Effector memory CD4-positive, alpha-beta T cell (primary cell): ENCODE data around the gene MAGI1.
"Not testable (repeated sequence)": the region's sequence is repeated elsewhere in the genome, so short reads cannot be mapped to it uniquely, and the experiment has no call there.

Experiments used
- DNase-seq, 3 donors: peaks; one replicate each; pipeline ENCODE4 v3.0.0-alpha.2; 2020
- H3K27ac ChIP-seq: 2 replicates; pipeline ENCODE4 v1.7.0; 2013; ENCODE audit warnings: mild to moderate bottlenecking, low read length, moderate library complexity; ENCODE audit not compliant: insufficient read depth, poor library complexity, severe bottlenecking
- H3K27me3 ChIP-seq: replicated peaks from 2 replicates; pipeline ENCODE4 v1.7.0; 2013; ENCODE audit warnings: mild to moderate bottlenecking, low read length; ENCODE audit not compliant: insufficient read depth, control insufficient read depth, poor library complexity, severe bottlenecking
- H3K36me3 ChIP-seq: 2 replicates; pipeline ENCODE4 v1.7.0; 2013; ENCODE audit warnings: mild to moderate bottlenecking, low read length, moderate library complexity; ENCODE audit not compliant: control insufficient read depth, insufficient read depth
- H3K4me1 ChIP-seq: 2 replicates; pipeline ENCODE4 v1.7.0; 2013; ENCODE audit warnings: low read length, mild to moderate bottlenecking; ENCODE audit not compliant: control insufficient read depth, insufficient read depth, poor library complexity, severe bottlenecking
- H3K4me3 ChIP-seq: 2 replicates; pipeline ENCODE4 v1.7.0; 2013; ENCODE audit warnings: low read length, low read depth, mild to moderate bottlenecking; ENCODE audit not compliant: insufficient read depth, poor library complexity, severe bottlenecking
- H3K9me3 ChIP-seq: 2 replicates; pipeline ENCODE4 v1.7.0; 2013; ENCODE audit warnings: mild to moderate bottlenecking, low read length, moderate library complexity; ENCODE audit not compliant: control insufficient read depth

The MAGI1 gene

GRCh38 chr3:66029443-66029842, 9.3 kb downstream of the MAGI1 start:
- H3K9me3 ChIP-seq: no peaks in the 10 kb centered on the region
- H3K4me1 ChIP-seq: no peaks in the 10 kb centered on the region
- no peak overlapping the region for H3K4me3 ChIP-seq
- no peak for DNase-seq
- H3K27me3 ChIP-seq: no peaks in the 10 kb centered on the region
- H3K27ac ChIP-seq: no peak overlapping the region
- H3K36me3 ChIP-seq: no peaks in the 10 kb centered on the region

GRCh38 chr3:66029014-66029413, 9.7 kb downstream of the MAGI1 start:
- H3K36me3 ChIP-seq: no peaks in the 10 kb centered on the region
- no peak overlapping the region for H3K27ac ChIP-seq
- H3K4me1 ChIP-seq: no peaks in the 10 kb centered on the region
- DNase-seq: no peak
- H3K27me3 ChIP-seq: no peaks in the 10 kb centered on the region
- no peaks in the 10 kb centered on the region for H3K9me3 ChIP-seq
- no peak overlapping the region for H3K4me3 ChIP-seq

- no peaks in the 10 kb centered on the region for H3K4me1 ChIP-seq
- no peak for DNase-seq
- no peak overlapping the region for H3K27ac ChIP-seq
- H3K9me3 ChIP-seq: no peaks in the 10 kb centered on the region
- no peak overlapping the region for H3K4me3 ChIP-seq
- no peaks in the 10 kb centered on the region for H3K36me3 ChIP-seq
- no peaks in the 10 kb centered on the region for H3K27me3 ChIP-seq
Measured at GRCh38 chr3:66028457-66028856, 10.3 kb downstream of the MAGI1 start.

- not testable (repeated sequence) for H3K9me3 ChIP-seq, DNase-seq, H3K27ac ChIP-seq, H3K36me3 ChIP-seq, H3K4me1 ChIP-seq, H3K4me3 ChIP-seq, H3K27me3 ChIP-seq
Measured at GRCh38 chr3:66027099-66027498, 11.6 kb downstream of the MAGI1 start.

- Histone ChIP-seq H3K27ac (no peak overlapping the region), H3K9me3 (no peaks in the 10 kb centered on the region), H3K36me3 (no peaks in the 10 kb centered on the region), H3K4me3 (no peak overlapping the region), H3K27me3 (no peaks in the 10 kb centered on the region), H3K4me1 (no peaks in the 10 kb centered on the region)
- DNase-seq: no peak
Measured at GRCh38 chr3:66023738-66024385, 14.9 kb downstream of the MAGI1 start.

GRCh38 chr3:66023229-66023628, 15.5 kb downstream of the MAGI1 start:
- Histone ChIP-seq H3K4me3 (no peak overlapping the region), H3K4me1 (no peaks in the 10 kb centered on the region), H3K27ac (no peak overlapping the region), H3K36me3 (no peaks in the 10 kb centered on the region), H3K9me3 (no peaks in the 10 kb centered on the region), H3K27me3 (no peaks in the 10 kb centered on the region)
- DNase-seq: no peak

- Histone ChIP-seq H3K4me1 (no peaks in the 10 kb centered on the region), H3K4me3 (no peak overlapping the region), H3K27me3 (no peaks in the 10 kb centered on the region), H3K9me3 (no peaks in the 10 kb centered on the region), H3K27ac (no peak overlapping the region), H3K36me3 (no peaks in the 10 kb centered on the region)
- no peak for DNase-seq
Measured at GRCh38 chr3:66021731-66022131, 17.0 kb downstream of the MAGI1 start.

- Histone ChIP-seq H3K36me3 (no peaks in the 10 kb centered on the region), H3K27me3 (no peaks in the 10 kb centered on the region), H3K4me1 (no peaks in the 10 kb centered on the region), H3K27ac (no peak overlapping the region), H3K4me3 (no peak overlapping the region), H3K9me3 (no peaks in the 10 kb centered on the region)
- DNase-seq: no peak
Measured at GRCh38 chr3:66019896-66020295, 18.8 kb downstream of the MAGI1 start.

GRCh38 chr3:66018057-66019033, 20.4 kb downstream of the MAGI1 start:
- H3K27me3 ChIP-seq: no peaks in the 10 kb centered on the region
- H3K4me1 ChIP-seq: no peaks in the 10 kb centered on the region
- H3K27ac ChIP-seq: no peak overlapping the region
- H3K9me3 ChIP-seq: no peaks in the 10 kb centered on the region
- H3K4me3 ChIP-seq: no peak overlapping the region
- DNase-seq: no peak
- no peaks in the 10 kb centered on the region for H3K36me3 ChIP-seq

GRCh38 chr3:66017591-66017990, 21.1 kb downstream of the MAGI1 start:
- H3K27ac ChIP-seq: no peak overlapping the region
- H3K4me1 ChIP-seq: no peaks in the 10 kb centered on the region
- no peaks in the 10 kb centered on the region for H3K9me3 ChIP-seq
- no peak for DNase-seq
- H3K36me3 ChIP-seq: no peaks in the 10 kb centered on the region
- no peak overlapping the region for H3K4me3 ChIP-seq
- no peaks in the 10 kb centered on the region for H3K27me3 ChIP-seq
